Epithelial cell of proximal tubule (primary cell): ENCODE results near the gene KCNF1. TPM values are rescaled to one million over a fixed set of nuclear protein-coding genes. Genes with fewer than 3 reads are reported as not detected.

ENCODE experiments used
- DNase-seq: peaks from one replicate; pipeline ENCODE4 v3.0.0-alpha.2; 2011; ENCODE audit warnings: low read depth
- H3K4me3 ChIP-seq: 2 replicates; pipeline ENCODE4 v1.5.1; 2011; ENCODE audit warnings: low read depth, mild to moderate bottlenecking, low read length
- total RNA-seq: library from RNA; depleted of rRNA; stranded (reverse); fragments of >200 nt; gene quantifications from 2 replicates; pipeline ENCODE4 v1.2.3, GENCODE V29; 2015
- TF ChIP-seq, protein P1 (sequence below): conservative IDR thresholded peaks from 2 replicates; pipeline ENCODE4 v1.5.1; 2012; ENCODE audit warnings: low read depth, mild to moderate bottlenecking, low read length

The KCNF1 gene
- total RNA-seq, 1 donor from 2014 or later = 1.3 TPM

- peak; percentile 15 for DNase-seq
- H3K4me3 ChIP-seq = no peak overlapping the region
- TF ChIP-seq, protein P1, sequence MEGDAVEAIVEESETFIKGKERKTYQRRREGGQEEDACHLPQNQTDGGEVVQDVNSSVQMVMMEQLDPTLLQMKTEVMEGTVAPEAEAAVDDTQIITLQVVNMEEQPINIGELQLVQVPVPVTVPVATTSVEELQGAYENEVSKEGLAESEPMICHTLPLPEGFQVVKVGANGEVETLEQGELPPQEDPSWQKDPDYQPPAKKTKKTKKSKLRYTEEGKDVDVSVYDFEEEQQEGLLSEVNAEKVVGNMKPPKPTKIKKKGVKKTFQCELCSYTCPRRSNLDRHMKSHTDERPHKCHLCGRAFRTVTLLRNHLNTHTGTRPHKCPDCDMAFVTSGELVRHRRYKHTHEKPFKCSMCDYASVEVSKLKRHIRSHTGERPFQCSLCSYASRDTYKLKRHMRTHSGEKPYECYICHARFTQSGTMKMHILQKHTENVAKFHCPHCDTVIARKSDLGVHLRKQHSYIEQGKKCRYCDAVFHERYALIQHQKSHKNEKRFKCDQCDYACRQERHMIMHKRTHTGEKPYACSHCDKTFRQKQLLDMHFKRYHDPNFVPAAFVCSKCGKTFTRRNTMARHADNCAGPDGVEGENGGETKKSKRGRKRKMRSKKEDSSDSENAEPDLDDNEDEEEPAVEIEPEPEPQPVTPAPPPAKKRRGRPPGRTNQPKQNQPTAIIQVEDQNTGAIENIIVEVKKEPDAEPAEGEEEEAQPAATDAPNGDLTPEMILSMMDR = no peak
These were observed 20.0 kb downstream of the KCNF1 start for GRCh38 chr2:10931710-10932255.

- TF ChIP-seq, protein P1 = no peak
- no peak for DNase-seq
- no peak overlapping the region for H3K4me3 ChIP-seq
These were observed 20.8 kb downstream of the KCNF1 start for GRCh38 chr2:10932345-10933151.

DNA sequence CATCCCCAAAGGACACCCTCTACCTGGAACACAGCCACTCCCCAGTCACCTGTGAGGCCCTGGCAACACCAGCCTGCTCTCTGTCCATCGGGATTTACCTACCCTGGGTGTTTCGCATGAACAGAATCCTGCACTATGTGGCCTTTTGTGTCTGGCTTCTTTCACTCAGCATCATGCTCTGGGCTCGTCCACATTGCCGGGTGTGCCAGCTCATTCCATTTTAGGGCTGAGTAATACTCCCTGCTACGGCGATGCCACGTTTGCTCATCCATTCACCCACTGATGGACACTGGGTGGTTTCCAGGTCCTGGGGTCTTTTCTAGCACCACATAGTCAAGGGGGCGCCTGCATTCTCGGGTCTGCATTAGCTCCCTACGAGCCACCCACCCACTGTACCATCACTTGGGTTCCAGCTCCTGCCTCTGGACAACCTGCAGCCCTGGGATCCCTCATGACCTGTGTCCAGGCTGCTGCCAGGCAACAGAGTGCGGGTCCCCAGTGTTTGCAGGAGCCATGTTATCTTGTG, 22.0 kb downstream of the KCNF1 start:
- TF ChIP-seq, protein P1 = no peak
- no peak for DNase-seq
- no peak overlapping the region for H3K4me3 ChIP-seq

DNA sequence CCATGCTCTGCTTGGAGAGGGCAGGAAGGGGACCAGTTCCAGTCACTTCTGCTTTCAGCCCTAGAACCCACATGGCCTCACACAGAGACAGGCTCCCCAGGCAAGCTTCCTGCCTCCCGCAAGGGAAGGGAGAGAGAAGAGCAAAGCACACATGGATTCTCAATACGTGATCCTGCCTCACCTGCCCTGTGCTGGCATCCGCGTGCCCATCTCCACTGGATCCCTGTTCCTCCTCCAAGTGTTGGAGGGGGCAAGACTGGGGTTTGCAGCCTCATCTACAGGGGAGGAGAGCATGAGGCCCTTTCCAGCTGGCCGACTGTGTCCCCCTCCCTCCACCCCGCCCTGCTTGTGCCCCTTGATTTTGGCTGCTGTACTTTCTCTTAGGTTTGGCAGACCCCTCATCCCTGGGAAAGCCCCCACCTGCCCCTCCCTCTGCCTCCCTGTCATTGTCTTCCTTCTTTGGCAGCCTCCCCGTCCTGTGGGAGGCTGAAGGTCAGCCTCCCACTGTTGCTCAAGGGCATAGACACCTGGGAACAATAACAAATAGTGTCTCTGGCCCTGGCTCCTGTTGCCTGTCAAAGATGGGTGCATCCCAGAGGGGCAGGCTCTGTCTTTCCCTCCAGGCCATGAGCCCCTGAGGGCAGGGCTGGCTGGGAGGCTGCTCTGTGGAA, 22.7 kb downstream of the KCNF1 start:
- DNase-seq = no peak
- no peak overlapping the region for H3K4me3 ChIP-seq
- TF ChIP-seq, protein P1 = no peak

DNA sequence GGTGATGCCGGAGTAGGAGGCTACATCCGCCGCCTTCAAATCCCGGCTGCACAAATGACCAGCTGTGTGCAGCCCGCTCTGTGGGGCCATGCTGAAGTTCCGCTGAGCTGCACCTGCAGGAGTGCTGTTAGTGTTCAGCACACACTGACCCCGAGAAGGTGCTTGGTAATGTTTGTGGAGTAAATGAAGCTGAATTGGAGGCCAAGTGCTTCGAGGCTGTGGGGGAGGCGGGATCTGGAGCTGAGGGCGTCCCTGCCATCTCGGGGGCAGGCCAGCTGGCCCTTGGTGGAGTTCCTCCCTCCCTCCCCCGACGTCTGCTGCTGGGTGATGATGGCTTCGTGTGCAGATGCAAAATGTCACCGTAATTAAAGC, 23.2 kb downstream of the KCNF1 start:
- DNase-seq = no peak

GRCh38 chr2:10935366-10935918, 23.7 kb downstream of the KCNF1 start:
- DNase-seq = no peak
- no peak overlapping the region for H3K4me3 ChIP-seq
- TF ChIP-seq, protein P1 = no peak

More for the DNA sequence above, 23.2 kb downstream of the KCNF1 start:
- TF ChIP-seq, protein P1 = no peak
- no peak overlapping the region for H3K4me3 ChIP-seq
